ENCODE measurements around the gene NHEJ1.
"Not testable (repeated sequence)": the region's sequence is repeated elsewhere in the genome, so short reads cannot be mapped to it uniquely, and the experiment has no call there.

The NHEJ1 gene

DNA sequence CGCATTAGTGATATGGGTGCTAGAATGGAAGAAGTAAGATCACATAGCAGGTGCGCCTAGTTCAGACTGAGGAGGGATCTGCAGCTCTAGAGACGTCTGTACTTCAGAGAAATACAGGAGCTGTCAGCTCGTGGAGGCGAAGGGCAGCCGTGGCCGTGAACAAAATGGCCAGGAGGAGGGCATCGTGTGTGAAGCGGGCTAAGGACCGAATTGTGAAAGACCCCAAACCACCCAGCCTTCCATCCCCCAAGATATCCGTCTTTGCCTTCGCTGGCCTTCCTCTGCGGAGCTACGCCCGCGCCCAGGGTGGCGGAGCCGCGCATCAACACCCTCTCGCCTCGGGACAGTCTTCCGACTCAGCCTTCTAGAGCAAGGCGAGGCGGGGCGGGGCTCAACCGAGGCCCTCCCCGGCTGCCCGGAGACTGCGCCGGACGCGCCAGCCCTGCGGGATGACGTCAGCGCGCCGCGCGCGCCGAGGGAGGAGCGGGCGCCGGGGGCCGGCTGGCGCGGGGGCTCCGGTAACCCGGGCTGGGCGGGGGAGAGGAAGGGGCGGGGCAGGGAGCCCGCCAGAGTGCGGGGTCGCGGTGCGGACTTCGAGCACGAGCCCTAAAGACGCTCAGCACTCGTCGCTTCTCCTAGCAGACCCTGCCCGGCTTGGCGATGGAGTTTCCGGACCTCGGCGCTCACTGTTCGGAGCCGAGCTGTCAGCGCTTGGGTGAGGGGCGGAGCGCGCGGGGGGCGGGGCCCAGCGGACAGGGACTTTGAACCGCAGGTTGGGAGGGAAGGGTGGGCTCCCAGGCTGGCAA is 45.9 kb upstream of the NHEJ1 start, which contains the start of gene ZFAND2B:
ZFAND2B (plus strand) TSS at position 455 of the 806 bp plus-strand sequence; CDS start at position 661, 206 bp downstream.
- peak; percentile 96 for DNase-seq (ENCODE audit: extremely low read depth, insufficient read length)
- H3K36me3 ChIP-seq (ENCODE audit: control insufficient read depth, insufficient read depth, low read length): peaks cover 9% of the 10 kb centered on the region
- TF ChIP-seq, protein P1, sequence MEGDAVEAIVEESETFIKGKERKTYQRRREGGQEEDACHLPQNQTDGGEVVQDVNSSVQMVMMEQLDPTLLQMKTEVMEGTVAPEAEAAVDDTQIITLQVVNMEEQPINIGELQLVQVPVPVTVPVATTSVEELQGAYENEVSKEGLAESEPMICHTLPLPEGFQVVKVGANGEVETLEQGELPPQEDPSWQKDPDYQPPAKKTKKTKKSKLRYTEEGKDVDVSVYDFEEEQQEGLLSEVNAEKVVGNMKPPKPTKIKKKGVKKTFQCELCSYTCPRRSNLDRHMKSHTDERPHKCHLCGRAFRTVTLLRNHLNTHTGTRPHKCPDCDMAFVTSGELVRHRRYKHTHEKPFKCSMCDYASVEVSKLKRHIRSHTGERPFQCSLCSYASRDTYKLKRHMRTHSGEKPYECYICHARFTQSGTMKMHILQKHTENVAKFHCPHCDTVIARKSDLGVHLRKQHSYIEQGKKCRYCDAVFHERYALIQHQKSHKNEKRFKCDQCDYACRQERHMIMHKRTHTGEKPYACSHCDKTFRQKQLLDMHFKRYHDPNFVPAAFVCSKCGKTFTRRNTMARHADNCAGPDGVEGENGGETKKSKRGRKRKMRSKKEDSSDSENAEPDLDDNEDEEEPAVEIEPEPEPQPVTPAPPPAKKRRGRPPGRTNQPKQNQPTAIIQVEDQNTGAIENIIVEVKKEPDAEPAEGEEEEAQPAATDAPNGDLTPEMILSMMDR (IDR thresholded peaks at IDR 0.05; ENCODE audit: insufficient read depth, low read length, poor library complexity, severe bottlenecking): no peak
- H3K4me3 ChIP-seq (replicated peaks; ENCODE audit: low read depth, low read length): peak within 1 kb of the TSS; percentile 76
- no peaks in the 10 kb centered on the region for H3K27me3 ChIP-seq (replicated peaks; ENCODE audit: control insufficient read depth, insufficient read depth, low read length)

DNA sequence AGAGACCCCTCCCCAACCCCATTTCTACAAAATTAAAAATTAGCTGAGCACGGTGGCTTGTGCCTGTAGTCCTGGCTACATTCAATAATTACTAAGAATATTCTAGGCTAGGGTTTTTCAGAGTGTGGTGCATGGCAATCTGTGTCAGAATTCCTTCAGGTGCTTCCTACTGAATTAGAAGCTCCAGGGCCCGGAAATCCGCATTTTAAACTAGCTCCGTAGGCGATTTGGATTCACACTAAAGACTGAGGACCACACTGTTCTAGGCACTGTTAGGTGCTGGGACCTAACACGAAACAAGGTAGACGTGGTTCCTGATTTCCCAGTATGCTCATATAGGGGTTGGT is 45.3 kb upstream of the NHEJ1 start:
- H3K4me3 ChIP-seq (replicated peaks; ENCODE audit: low read depth, low read length): peak overlapping the region; percentile 64
- peaks cover 9% of the 10 kb centered on the region for H3K36me3 ChIP-seq (ENCODE audit: control insufficient read depth, insufficient read depth, low read length)
- TF ChIP-seq, protein P1 (IDR thresholded peaks at IDR 0.05; ENCODE audit: insufficient read depth, low read length, poor library complexity, severe bottlenecking): no peak
- DNase-seq (ENCODE audit: extremely low read depth, insufficient read length): no peak
- H3K27me3 ChIP-seq (replicated peaks; ENCODE audit: control insufficient read depth, insufficient read depth, low read length): no peaks in the 10 kb centered on the region

DNA sequence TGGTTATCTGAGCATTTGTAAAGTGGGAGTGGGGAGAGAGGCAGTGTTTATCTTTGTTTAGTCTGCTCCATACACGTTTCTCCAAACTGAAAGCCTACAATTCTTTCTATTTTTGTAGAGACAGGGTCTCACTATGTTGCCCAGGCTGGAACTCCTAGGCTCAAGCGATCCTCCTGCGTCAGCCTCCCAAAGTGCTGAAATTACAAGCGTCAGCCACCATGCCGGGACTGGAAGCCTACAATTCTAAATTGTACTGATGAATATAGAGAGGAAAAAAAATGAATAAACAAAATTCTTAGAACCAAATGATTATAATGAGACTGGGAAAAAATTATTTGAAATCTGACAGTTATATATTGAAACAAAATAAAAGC is 44.5 kb upstream of the NHEJ1 start:
- Histone ChIP-seq H3K27me3 (replicated peaks; ENCODE audit: control insufficient read depth, insufficient read depth, low read length) (no peaks in the 10 kb centered on the region), H3K4me3 (replicated peaks; ENCODE audit: low read depth, low read length) (no peak overlapping the region), H3K36me3 (ENCODE audit: control insufficient read depth, insufficient read depth, low read length) (peaks cover 9% of the 10 kb centered on the region)
- no peak for DNase-seq (ENCODE audit: extremely low read depth, insufficient read length)
- TF ChIP-seq, protein P1 (IDR thresholded peaks at IDR 0.05; ENCODE audit: insufficient read depth, low read length, poor library complexity, severe bottlenecking): no peak

DNA sequence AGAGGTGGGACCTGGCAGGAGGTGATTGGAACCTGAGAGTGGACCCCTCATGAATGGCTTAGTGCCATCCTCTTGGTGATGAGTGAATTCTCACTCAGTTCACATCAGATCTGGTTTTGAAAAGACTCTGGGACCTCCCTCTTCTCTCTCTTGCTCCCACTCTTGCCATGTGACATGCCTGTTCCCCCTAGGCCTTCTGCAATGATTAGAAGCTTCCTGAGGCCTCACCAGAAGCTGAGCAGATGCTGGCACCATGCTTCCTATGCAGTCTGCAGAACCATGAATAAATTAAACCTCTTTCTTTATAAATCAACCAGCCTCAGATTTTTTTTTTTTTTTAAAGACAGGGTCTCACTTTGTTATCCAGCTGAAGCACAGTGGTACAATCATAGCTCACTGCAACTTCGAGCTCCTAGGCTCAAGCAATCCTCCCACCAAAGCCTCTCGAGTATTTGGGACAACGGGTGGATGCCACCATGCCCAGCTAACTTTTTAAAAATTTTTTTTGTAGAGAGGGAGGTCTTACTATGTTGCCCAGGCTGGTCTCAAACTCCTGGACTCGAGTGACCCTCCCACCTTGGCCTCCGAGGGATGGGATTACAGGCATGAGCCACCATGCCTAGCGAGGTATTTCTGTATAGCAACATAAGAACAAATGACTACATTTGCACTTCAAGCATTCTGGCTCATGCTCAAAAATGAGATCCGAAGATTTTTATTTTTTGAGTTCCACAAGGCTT is 44.0 kb upstream of the NHEJ1 start:
- no peak for DNase-seq (ENCODE audit: extremely low read depth, insufficient read length)
- H3K27me3 ChIP-seq (replicated peaks; ENCODE audit: control insufficient read depth, insufficient read depth, low read length): no peaks in the 10 kb centered on the region
- TF ChIP-seq, protein P1 (IDR thresholded peaks at IDR 0.05; ENCODE audit: insufficient read depth, low read length, poor library complexity, severe bottlenecking): no peak
- peaks cover 9% of the 10 kb centered on the region for H3K36me3 ChIP-seq (ENCODE audit: control insufficient read depth, insufficient read depth, low read length)
- H3K4me3 ChIP-seq (replicated peaks; ENCODE audit: low read depth, low read length): no peak overlapping the region

DNA sequence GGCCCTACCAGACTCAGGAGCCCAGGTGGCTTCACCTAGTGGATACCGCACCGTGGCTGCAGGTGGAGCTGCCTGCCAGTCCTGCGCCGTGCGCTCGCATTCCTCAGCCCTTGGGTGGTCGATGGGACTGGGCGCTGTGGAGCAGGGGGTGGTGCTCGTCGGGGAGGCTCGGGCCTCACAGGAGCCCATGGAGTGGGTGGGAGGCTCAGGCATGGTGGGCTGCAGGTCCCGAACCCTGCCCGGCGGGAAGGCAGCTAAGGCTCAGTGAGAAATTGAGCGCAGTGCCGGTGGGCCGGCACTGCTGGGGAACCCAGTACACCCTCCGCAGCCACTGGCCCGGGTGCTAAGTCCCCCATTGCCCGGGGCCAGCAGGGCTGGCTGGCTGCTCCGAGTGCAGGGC is 40.7 kb upstream of the NHEJ1 start:
- H3K4me3 ChIP-seq (replicated peaks; ENCODE audit: low read depth, low read length); H3K27me3 ChIP-seq (replicated peaks; ENCODE audit: control insufficient read depth, insufficient read depth, low read length); DNase-seq (ENCODE audit: extremely low read depth, insufficient read length); H3K36me3 ChIP-seq (ENCODE audit: control insufficient read depth, insufficient read depth, low read length): not testable (repeated sequence)

DNA sequence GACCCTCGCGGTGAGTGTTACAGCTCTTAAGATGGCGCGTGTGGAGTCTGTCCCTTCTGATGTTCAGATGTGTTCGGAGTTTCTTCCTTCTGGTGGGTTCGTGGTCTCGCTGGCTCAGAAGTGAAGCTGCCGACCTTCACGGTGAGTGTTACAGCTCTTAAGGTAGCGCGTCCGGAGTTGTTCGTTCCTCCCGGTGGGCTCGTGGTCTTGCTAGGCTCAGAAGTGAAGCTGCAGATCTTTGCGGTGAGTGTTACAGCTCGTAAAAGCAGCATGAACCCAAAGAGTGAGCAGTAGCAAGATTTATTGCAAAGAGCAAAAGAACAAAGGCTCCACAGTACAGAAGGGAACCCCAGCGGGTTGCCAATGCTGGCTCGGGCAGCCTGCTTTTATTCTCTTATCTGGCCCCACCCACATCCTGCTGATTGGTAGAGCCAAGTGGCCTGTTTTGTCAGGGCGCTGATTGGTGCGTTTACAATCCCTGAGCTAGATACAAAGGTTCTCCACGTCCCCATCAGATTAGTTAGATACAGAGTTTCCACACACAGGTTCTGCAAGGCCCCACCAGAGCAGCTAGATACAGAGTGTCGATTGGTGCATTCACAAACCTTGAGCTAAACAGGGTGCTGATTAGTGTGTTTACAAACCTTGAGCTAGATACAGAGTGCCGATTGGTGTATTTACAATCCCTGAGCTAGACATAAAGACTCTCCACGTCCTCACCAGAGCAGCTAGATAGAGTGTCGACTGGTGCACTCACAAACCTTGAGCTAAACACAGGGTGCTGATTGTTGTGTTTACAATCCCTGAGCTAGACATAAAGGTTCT is 40.1 kb upstream of the NHEJ1 start:
- H3K27me3 ChIP-seq (replicated peaks; ENCODE audit: control insufficient read depth, insufficient read depth, low read length); H3K36me3 ChIP-seq (ENCODE audit: control insufficient read depth, insufficient read depth, low read length); DNase-seq (ENCODE audit: extremely low read depth, insufficient read length); H3K4me3 ChIP-seq (replicated peaks; ENCODE audit: low read depth, low read length): not testable (repeated sequence)

Measured in GM06990 (cell line).